Mesenchymal stem cell (in vitro differentiated cells and primary cell): ENCODE data around the gene TGFBR3L.

Experiments used
- DNase-seq: peaks from one replicate; pipeline ENCODE4 v3.0.0-alpha.2; 2013
- H2AFZ ChIP-seq: one replicate; pipeline ENCODE4 v1.6.1; 2013; ENCODE audit warnings: low read depth, mild to moderate bottlenecking, control low read depth, inconsistent platforms, low read length, moderate library complexity
- H2AK5ac ChIP-seq: 2 replicates; pipeline ENCODE4 v1.6.1; 2013; ENCODE audit warnings: low read length, moderate library complexity, mild to moderate bottlenecking, inconsistent platforms; ENCODE audit not compliant: severe bottlenecking
- H2BK120ac ChIP-seq: one replicate; pipeline ENCODE4 v1.6.1; 2013; ENCODE audit warnings: low read depth, mild to moderate bottlenecking, inconsistent platforms, low read length, moderate library complexity
- H2BK12ac ChIP-seq, 2 experiments: one replicate each; pipeline ENCODE4 v1.6.1; 2013; ENCODE audit warnings: inconsistent platforms in 2 of 2, low read length in 2 of 2, mild to moderate bottlenecking in 2 of 2, moderate library complexity in 2 of 2, control low read depth in 1 of 2
- H2BK15ac ChIP-seq: one replicate; pipeline ENCODE4 v1.6.1; 2013; ENCODE audit warnings: mild to moderate bottlenecking, low read depth, inconsistent platforms; ENCODE audit not compliant: poor library complexity, severe bottlenecking
- H2BK5ac ChIP-seq: 2 replicates; pipeline ENCODE4 v1.6.1; 2013; ENCODE audit warnings: low read depth, mild to moderate bottlenecking, low read length, control low read depth, inconsistent platforms; ENCODE audit not compliant: poor library complexity, severe bottlenecking
- H3K14ac ChIP-seq, 2 experiments: one replicate each; pipeline ENCODE4 v1.6.1; 2013; ENCODE audit warnings: inconsistent platforms in 2 of 2, low read length in 2 of 2, control low read depth in 1 of 2, mild to moderate bottlenecking in 1 of 2, moderate library complexity in 1 of 2
- H3K18ac ChIP-seq, 2 experiments: one replicate each; pipeline ENCODE4 v1.6.1; 2013; ENCODE audit warnings: inconsistent platforms in 2 of 2, low read length in 2 of 2, control low read depth in 1 of 2, low read depth in 1 of 2, mild to moderate bottlenecking in 1 of 2
- H3K23ac ChIP-seq, 2 experiments: one replicate each; pipeline ENCODE4 v1.6.1; 2013; ENCODE audit warnings: inconsistent platforms in 2 of 2, low read length in 2 of 2, mild to moderate bottlenecking in 2 of 2, moderate library complexity in 2 of 2, control low read depth in 1 of 2
- H3K27ac ChIP-seq: 2 replicates; pipeline ENCODE4 v1.5.1; 2013; ENCODE audit warnings: mild to moderate bottlenecking, moderate library complexity, low read length, control low read depth, inconsistent platforms; ENCODE audit not compliant: poor library complexity, severe bottlenecking
- H3K27me3 ChIP-seq, 2 experiments: 2 replicates each; pipeline versions ENCODE4 v1.6.1 to v1.7.0; 2013; ENCODE audit warnings: low read length in 2 of 2, mild to moderate bottlenecking in 2 of 2, moderate library complexity in 2 of 2, control low read depth in 1 of 2, inconsistent platforms in 1 of 2; ENCODE audit not compliant: control insufficient read depth in 1 of 2, insufficient read depth in 1 of 2
- H3K36me3 ChIP-seq, 2 experiments: 2 replicates each; pipeline versions ENCODE4 v1.6.1 to v1.7.0; 2013; ENCODE audit warnings: low read length in 2 of 2, control low read depth in 1 of 2, inconsistent platforms in 1 of 2, low read depth in 1 of 2, mild to moderate bottlenecking in 1 of 2; ENCODE audit not compliant: insufficient read depth in 2 of 2, control insufficient read depth in 1 of 2
- H3K4ac ChIP-seq, 2 experiments: one replicate each; pipeline ENCODE4 v1.6.1; 2013; ENCODE audit warnings: inconsistent platforms in 2 of 2, low read length in 2 of 2, mild to moderate bottlenecking in 2 of 2, moderate library complexity in 2 of 2, control low read depth in 1 of 2, low read depth in 1 of 2
- H3K4me1 ChIP-seq: 2 replicates; pipeline ENCODE4 v1.6.1; 2013; ENCODE audit warnings: low read depth, low read length, control low read depth; ENCODE audit not compliant: control insufficient read depth, insufficient read depth
- H3K4me2 ChIP-seq: 2 replicates; pipeline ENCODE4 v1.6.1; 2013; ENCODE audit warnings: low read length, mild to moderate bottlenecking, inconsistent platforms; ENCODE audit not compliant: poor library complexity, severe bottlenecking
- H3K4me3 ChIP-seq, 2 experiments: 2 replicates each; pipeline versions ENCODE4 v1.5.1 to v1.7.0; 2013; ENCODE audit warnings: low read length in 2 of 2, mild to moderate bottlenecking in 2 of 2, control low read depth in 1 of 2, low read depth in 1 of 2; ENCODE audit not compliant: insufficient read depth in 1 of 2
- H3K79me1 ChIP-seq: replicated peaks from 2 replicates; pipeline ENCODE4 v1.6.1; 2013; ENCODE audit warnings: mild to moderate bottlenecking, control low read depth, low read length, inconsistent platforms; ENCODE audit not compliant: poor library complexity, severe bottlenecking
- H3K9ac ChIP-seq: 2 replicates; pipeline ENCODE4 v1.7.0; 2013; ENCODE audit warnings: mild to moderate bottlenecking, low read length, moderate library complexity
- H3K9me3 ChIP-seq: 2 replicates; pipeline ENCODE4 v1.7.0; 2013; ENCODE audit warnings: mild to moderate bottlenecking, low read length; ENCODE audit not compliant: control insufficient read depth
- H4K8ac ChIP-seq: one replicate; pipeline ENCODE4 v1.6.1; 2013; ENCODE audit warnings: inconsistent platforms, mild to moderate bottlenecking, low read length, moderate library complexity
- H4K91ac ChIP-seq: one replicate; pipeline ENCODE4 v1.6.1; 2013; ENCODE audit warnings: mild to moderate bottlenecking, low read length, inconsistent platforms
- WGBS: methylation state at CpG from one replicate; pipeline ENCODE4 v1.1.7; 2013; ENCODE audit warnings: mixed read lengths; 5-methylcytosine and 5-hydroxymethylcytosine counted together

Gene TGFBR3L

GRCh38 chr19:7877249-7877836 is 37.3 kb upstream of the TGFBR3L start:
- Histone ChIP-seq H3K36me3 (peaks cover 0 to 4% of the 10 kb centered on the region in 2 experiments), H4K8ac (no peak overlapping the region), H3K27ac (no peak overlapping the region), H2AK5ac (no peak overlapping the region), H3K4me1 (peaks cover 18% of the 10 kb centered on the region), H3K9me3 (no peaks in the 10 kb centered on the region), H3K9ac (no peak overlapping the region), H2BK15ac (no peak overlapping the region), H4K91ac (no peak overlapping the region), H2BK12ac (no peak overlapping the region), H3K23ac (no peak overlapping the region), H3K4me2 (no peak overlapping the region), H2AFZ (no peak overlapping the region), H2BK5ac (no peak overlapping the region), H3K79me1 (no peaks in the 10 kb centered on the region), H3K14ac (no peak overlapping the region), H2BK120ac (no peak overlapping the region), H3K27me3 (peaks cover 35 to 45% of the 10 kb centered on the region in 2 experiments), H3K4ac (no peak overlapping the region), H3K18ac (no peak overlapping the region), H3K4me3 (no peak overlapping the region)
- 93% methylated on average over 5 of the region's 6 CpGs for WGBS
- no peak for DNase-seq

- no peaks in the 10 kb centered on the region for H3K79me1 ChIP-seq
- no peak overlapping the region for H3K9ac ChIP-seq
- no peak overlapping the region for H2BK5ac ChIP-seq
- no peak overlapping the region for H3K18ac ChIP-seq
- H3K9me3 ChIP-seq: no peaks in the 10 kb centered on the region
- H2BK15ac ChIP-seq: no peak overlapping the region
- H2BK120ac ChIP-seq: no peak overlapping the region
- WGBS: 85% methylated on average over 18 of the region's 18 CpGs
- H2BK12ac ChIP-seq: no peak overlapping the region
- H3K4me1 ChIP-seq: peaks cover 8% of the 10 kb centered on the region
- H3K23ac ChIP-seq: no peak overlapping the region
- no peak overlapping the region for H3K27ac ChIP-seq
- H4K91ac ChIP-seq: no peak overlapping the region
- H4K8ac ChIP-seq: no peak overlapping the region
- no peak overlapping the region for H3K14ac ChIP-seq
- no peak overlapping the region for H2AK5ac ChIP-seq
- no peak for DNase-seq
- no peak overlapping the region for H2AFZ ChIP-seq
- no peak overlapping the region for H3K4me3 ChIP-seq
- peaks cover 20 to 26% of the 10 kb centered on the region in 2 experiments for H3K27me3 ChIP-seq
- H3K36me3 ChIP-seq: peaks cover 0 to 4% of the 10 kb centered on the region in 2 experiments
- H3K4me2 ChIP-seq: no peak overlapping the region
- no peak overlapping the region for H3K4ac ChIP-seq
Observed at GRCh38 chr19:7879111-7879807, 35.4 kb upstream of the TGFBR3L start.

GRCh38 chr19:7879836-7880235 is 34.8 kb upstream of the TGFBR3L start:
- peaks cover 15 to 20% of the 10 kb centered on the region in 2 experiments for H3K27me3 ChIP-seq
- peaks cover 3% of the 10 kb centered on the region for H3K4me1 ChIP-seq
- H3K36me3 ChIP-seq: peaks cover 0 to 4% of the 10 kb centered on the region in 2 experiments
- WGBS: 92% methylated on average over 12 of the region's 19 CpGs
- H2BK120ac ChIP-seq: no peak overlapping the region
- no peak for DNase-seq
- H4K91ac ChIP-seq: no peak overlapping the region
- no peak overlapping the region for H3K4me3 ChIP-seq
- no peaks in the 10 kb centered on the region for H3K79me1 ChIP-seq
- no peak overlapping the region for H3K18ac ChIP-seq
- no peak overlapping the region for H2AK5ac ChIP-seq
- H4K8ac ChIP-seq: no peak overlapping the region
- no peak overlapping the region for H3K4me2 ChIP-seq
- H2BK5ac ChIP-seq: no peak overlapping the region
- H3K27ac ChIP-seq: no peak overlapping the region
- no peak overlapping the region for H3K23ac ChIP-seq
- H2AFZ ChIP-seq: no peak overlapping the region
- no peak overlapping the region for H3K9ac ChIP-seq
- no peaks in the 10 kb centered on the region for H3K9me3 ChIP-seq
- H2BK12ac ChIP-seq: no peak overlapping the region
- no peak overlapping the region for H2BK15ac ChIP-seq
- no peak overlapping the region for H3K14ac ChIP-seq
- no peak overlapping the region for H3K4ac ChIP-seq

GRCh38 chr19:7881910-7882309 is 32.7 kb upstream of the TGFBR3L start:
- no peak overlapping the region for H3K4me3 ChIP-seq
- no peak overlapping the region for H2BK15ac ChIP-seq
- H3K18ac ChIP-seq: no peak overlapping the region
- H3K9ac ChIP-seq: no peak overlapping the region
- no peak overlapping the region for H2BK120ac ChIP-seq
- H2BK5ac ChIP-seq: no peak overlapping the region
- peaks cover 3% of the 10 kb centered on the region for H3K4me1 ChIP-seq
- WGBS: 92% methylated on average over 3 of the region's 3 CpGs
- H3K27me3 ChIP-seq: peaks cover 5 to 11% of the 10 kb centered on the region in 2 experiments
- H3K9me3 ChIP-seq: no peaks in the 10 kb centered on the region
- H3K4ac ChIP-seq: no peak overlapping the region
- no peak for DNase-seq
- no peak overlapping the region for H3K14ac ChIP-seq
- no peak overlapping the region for H2BK12ac ChIP-seq
- no peak overlapping the region for H2AFZ ChIP-seq
- no peak overlapping the region for H2AK5ac ChIP-seq
- H3K79me1 ChIP-seq: no peaks in the 10 kb centered on the region
- peaks cover 0 to 4% of the 10 kb centered on the region in 2 experiments for H3K36me3 ChIP-seq
- H3K23ac ChIP-seq: no peak overlapping the region
- no peak overlapping the region for H4K8ac ChIP-seq
- H3K4me2 ChIP-seq: no peak overlapping the region
- H4K91ac ChIP-seq: no peak overlapping the region
- H3K27ac ChIP-seq: no peak overlapping the region
